Stimulated activated naive B cell treated with anti-CD40 and anti-IgM and Interleukin-4, amounts not matched to agents 10 μg/mL and 1 μg/mL and 100 μg/mL, for 72 hours (primary cell): ENCODE measurements around the gene NAV2.

Source experiments
- ATAC-seq, 2 donors: fragments of 150-1000 bp; cut with Tn5 transposase; replicated peaks; 2 replicates each; pipeline ENCODE4 v1.10.0; 2021; ENCODE audit warnings: moderate library complexity in 1 of 2
- DNase-seq: peaks from one replicate; pipeline ENCODE4 v3.0.0; 2021
- H3K27ac Mint-ChIP-seq: one replicate; pipeline ENCODE4 v1.8.0; 2022; ENCODE audit warnings: mild to moderate bottlenecking, mixed read lengths
- H3K27me3 Mint-ChIP-seq, 2 donors: one replicate each; pipeline ENCODE4 v1.8.0; 2022; ENCODE audit warnings: mixed read lengths in 2 of 2
- H3K36me3 Mint-ChIP-seq, 2 donors: one replicate each; pipeline ENCODE4 v1.8.0; 2022; ENCODE audit warnings: mixed read lengths in 2 of 2, mild to moderate bottlenecking in 1 of 2
- H3K4me1 Mint-ChIP-seq, 2 donors: one replicate each; pipeline ENCODE4 v1.8.0; 2022; ENCODE audit warnings: mixed read lengths in 2 of 2, mild to moderate bottlenecking in 1 of 2
- H3K4me3 Mint-ChIP-seq, 2 donors: one replicate each; pipeline ENCODE4 v1.8.0; 2022; ENCODE audit warnings: mild to moderate bottlenecking in 2 of 2, mixed read lengths in 2 of 2, moderate library complexity in 1 of 2
- H3K9me3 Mint-ChIP-seq, 2 donors: one replicate each; pipeline ENCODE4 v1.8.0; 2022; ENCODE audit warnings: mixed read lengths in 2 of 2, mild to moderate bottlenecking in 1 of 2

The NAV2 gene

GRCh38 chr11:19979519-19979845 lies 266.8 kb downstream of the NAV2 start:
- Mint-ChIP-seq H3K4me1 (peaks cover 17 to 49% of the 10 kb centered on the region in 2 donors), H3K27ac (peak overlapping the region; percentile 82), H3K36me3 (no peaks in the 10 kb centered on the region), H3K4me3 (peak overlapping the region; percentile 51), H3K27me3 (peaks cover 14 to 38% of the 10 kb centered on the region in 2 donors), H3K9me3 (no peaks in the 10 kb centered on the region)
- peak; percentile 84 to 86 for ATAC-seq
- DNase-seq, result peak; percentile 32

DNA sequence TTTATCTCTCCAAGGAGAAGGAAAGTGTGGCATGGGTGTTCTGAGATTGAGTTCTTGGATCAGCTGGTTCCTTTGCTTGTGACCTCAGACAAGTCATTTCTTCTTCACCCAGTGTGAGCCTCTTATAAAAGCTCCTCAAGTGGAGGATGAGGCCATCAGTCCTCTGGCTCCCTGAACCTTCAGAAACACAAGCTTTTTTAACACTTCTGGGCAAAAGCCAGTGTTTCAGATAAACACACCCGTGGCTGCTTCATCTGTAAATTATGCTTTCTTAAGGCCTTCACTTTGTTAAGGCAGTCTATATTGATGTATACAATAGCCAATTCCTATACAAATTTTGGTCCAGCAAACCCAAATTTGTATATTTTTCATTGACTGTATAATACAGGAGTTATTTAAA lies 267.8 kb downstream of the NAV2 start:
- no peak for DNase-seq
- H3K36me3 Mint-ChIP-seq, result no peaks in the 10 kb centered on the region
- H3K27me3 Mint-ChIP-seq, result peaks cover 14 to 44% of the 10 kb centered on the region in 2 donors
- H3K27ac Mint-ChIP-seq, result no peak overlapping the region
- peaks cover 23 to 55% of the 10 kb centered on the region in 2 donors for H3K4me1 Mint-ChIP-seq
- ATAC-seq, result no peak
- no peak overlapping the region for H3K4me3 Mint-ChIP-seq
- H3K9me3 Mint-ChIP-seq, result no peaks in the 10 kb centered on the region

DNA sequence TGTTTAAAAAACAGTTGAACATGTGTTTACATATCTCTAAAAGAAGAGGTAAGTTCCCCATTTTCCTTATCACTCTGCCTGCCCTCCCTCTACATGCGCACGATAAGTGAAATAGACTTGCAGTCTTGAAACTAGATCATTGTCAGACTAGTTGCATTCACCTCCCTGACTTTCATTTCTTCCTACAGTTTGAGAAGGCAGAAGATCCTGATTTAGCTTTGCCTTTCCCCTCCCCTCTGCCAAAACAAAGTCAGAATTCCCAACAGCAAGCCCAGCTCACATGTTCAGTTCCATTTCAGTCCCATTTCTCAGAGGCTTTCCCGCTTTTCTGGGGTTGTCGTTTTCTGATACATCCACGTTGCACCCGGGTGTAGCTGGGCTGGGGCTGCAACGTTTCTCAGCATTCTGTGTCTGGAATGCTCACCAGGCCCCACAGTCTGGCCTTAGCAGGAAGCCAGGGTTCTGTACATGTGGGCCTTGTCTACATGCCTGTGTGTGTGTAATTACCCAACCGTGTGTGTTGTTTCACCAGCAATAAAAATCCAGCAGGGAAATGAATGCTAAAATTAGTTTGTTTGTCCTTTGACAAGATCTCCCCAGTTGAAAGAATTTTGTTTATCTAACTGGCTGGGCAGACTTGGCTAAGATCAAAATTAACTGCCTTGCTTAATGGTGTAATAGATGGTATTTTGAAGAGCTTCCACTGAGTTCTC lies 268.5 kb downstream of the NAV2 start:
- H3K36me3 Mint-ChIP-seq, result no peaks in the 10 kb centered on the region
- H3K9me3 Mint-ChIP-seq, result no peaks in the 10 kb centered on the region
- H3K27ac Mint-ChIP-seq, result no peak overlapping the region
- no peak overlapping the region for H3K4me3 Mint-ChIP-seq
- DNase-seq (no peak), ATAC-seq (no peak)
- peaks cover 23 to 55% of the 10 kb centered on the region in 2 donors for H3K4me1 Mint-ChIP-seq
- peaks cover 14 to 44% of the 10 kb centered on the region in 2 donors for H3K27me3 Mint-ChIP-seq

GRCh38 chr11:19982774-19983495 lies 270.3 kb downstream of the NAV2 start:
- H3K27me3 Mint-ChIP-seq, result peaks cover 7 to 42% of the 10 kb centered on the region in 2 donors
- H3K9me3 Mint-ChIP-seq, result no peaks in the 10 kb centered on the region
- H3K4me1 Mint-ChIP-seq, result peaks cover 23 to 46% of the 10 kb centered on the region in 2 donors
- H3K27ac Mint-ChIP-seq, result no peak overlapping the region
- DNase-seq (no peak), ATAC-seq (no peak)
- H3K4me3 Mint-ChIP-seq, result no peak overlapping the region
- no peaks in the 10 kb centered on the region for H3K36me3 Mint-ChIP-seq

DNA sequence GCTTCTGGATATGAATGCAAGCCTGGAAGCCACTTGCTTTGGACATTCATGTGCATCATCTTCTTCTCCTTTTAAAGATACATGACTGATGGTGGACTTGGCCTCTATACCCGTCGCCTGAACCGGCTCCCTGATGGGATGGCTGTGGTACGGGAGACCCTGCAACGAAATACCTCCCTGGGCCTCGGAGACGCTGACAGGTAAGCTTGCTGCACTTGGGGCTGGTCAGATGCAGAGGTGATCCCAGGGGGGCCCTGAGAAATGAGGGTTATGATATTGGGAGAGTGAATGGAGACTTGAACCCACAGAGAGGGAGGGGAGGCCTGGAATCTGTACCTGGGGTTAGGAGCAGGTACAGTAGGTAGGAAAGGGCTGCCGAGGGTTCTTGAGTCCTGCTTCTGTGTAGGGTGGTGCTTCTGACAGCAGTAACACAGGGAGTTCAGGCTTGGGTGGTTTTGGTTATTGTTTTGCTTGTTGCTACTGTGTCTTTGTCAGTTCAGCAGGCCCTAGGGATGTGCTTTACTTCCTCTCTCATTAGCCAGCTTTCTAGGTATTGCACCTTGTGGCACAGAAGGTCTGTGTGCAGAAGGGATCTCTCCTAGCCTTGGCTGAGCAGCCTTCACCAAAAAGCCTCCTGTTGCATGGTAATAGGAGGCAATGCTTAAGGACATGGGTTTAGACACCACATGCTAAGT lies 271.6 kb downstream of the NAV2 start:
- ATAC-seq (peak; percentile 77 to 81), DNase-seq (peak; percentile 39)
- Mint-ChIP-seq H3K36me3 (no peaks in the 10 kb centered on the region), H3K4me3 (peak overlapping the region in 1 of 2 donors; percentile 41), H3K9me3 (no peaks in the 10 kb centered on the region), H3K27ac (peak overlapping the region; percentile 38), H3K4me1 (peaks cover 19 to 35% of the 10 kb centered on the region in 2 donors), H3K27me3 (peaks cover 9 to 45% of the 10 kb centered on the region in 2 donors)

GRCh38 chr11:19985111-19985510 lies 272.5 kb downstream of the NAV2 start:
- H3K9me3 Mint-ChIP-seq, result no peaks in the 10 kb centered on the region
- peaks cover 16 to 26% of the 10 kb centered on the region in 2 donors for H3K4me1 Mint-ChIP-seq
- H3K4me3 Mint-ChIP-seq, result no peak overlapping the region
- ATAC-seq (no peak), DNase-seq (no peak)
- peak overlapping the region; percentile 14 for H3K27ac Mint-ChIP-seq
- H3K27me3 Mint-ChIP-seq, result peaks cover 9 to 45% of the 10 kb centered on the region in 2 donors
- H3K36me3 Mint-ChIP-seq, result no peaks in the 10 kb centered on the region

GRCh38 chr11:19987331-19987801 lies 274.7 kb downstream of the NAV2 start:
- ATAC-seq (no peak), DNase-seq (no peak)
- Mint-ChIP-seq H3K9me3 (no peaks in the 10 kb centered on the region), H3K27me3 (peaks cover 9 to 36% of the 10 kb centered on the region in 2 donors), H3K4me3 (no peak overlapping the region), H3K4me1 (peaks cover 13 to 18% of the 10 kb centered on the region in 2 donors), H3K36me3 (no peaks in the 10 kb centered on the region), H3K27ac (peak overlapping the region; percentile 44)

DNA sequence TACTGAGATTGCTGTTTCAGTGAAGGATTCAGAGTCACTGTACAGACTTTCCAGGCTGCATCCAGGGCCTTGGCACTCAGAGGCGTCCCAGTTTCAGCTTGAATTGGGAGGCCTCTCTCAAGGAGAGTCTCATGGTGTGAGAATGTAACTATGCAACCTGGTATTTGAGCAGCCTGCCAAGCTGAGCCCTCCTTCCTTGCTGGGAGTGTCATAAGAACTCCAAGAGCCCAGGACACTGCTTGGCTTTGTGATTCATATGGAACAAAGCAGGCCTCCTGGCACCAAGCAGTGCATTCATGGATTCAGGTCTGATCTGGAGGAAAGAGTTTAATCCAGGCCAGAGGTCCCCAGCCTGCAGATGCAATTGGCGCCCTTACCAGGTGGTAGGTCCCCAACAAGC lies 276.0 kb downstream of the NAV2 start:
- peaks cover 9 to 31% of the 10 kb centered on the region in 2 donors for H3K27me3 Mint-ChIP-seq
- no peak overlapping the region for H3K27ac Mint-ChIP-seq
- no peak for ATAC-seq
- no peaks in the 10 kb centered on the region for H3K36me3 Mint-ChIP-seq
- peaks cover 13 to 14% of the 10 kb centered on the region in 2 donors for H3K4me1 Mint-ChIP-seq
- H3K9me3 Mint-ChIP-seq, result no peaks in the 10 kb centered on the region
- DNase-seq, result no peak
- no peak overlapping the region for H3K4me3 Mint-ChIP-seq

DNA sequence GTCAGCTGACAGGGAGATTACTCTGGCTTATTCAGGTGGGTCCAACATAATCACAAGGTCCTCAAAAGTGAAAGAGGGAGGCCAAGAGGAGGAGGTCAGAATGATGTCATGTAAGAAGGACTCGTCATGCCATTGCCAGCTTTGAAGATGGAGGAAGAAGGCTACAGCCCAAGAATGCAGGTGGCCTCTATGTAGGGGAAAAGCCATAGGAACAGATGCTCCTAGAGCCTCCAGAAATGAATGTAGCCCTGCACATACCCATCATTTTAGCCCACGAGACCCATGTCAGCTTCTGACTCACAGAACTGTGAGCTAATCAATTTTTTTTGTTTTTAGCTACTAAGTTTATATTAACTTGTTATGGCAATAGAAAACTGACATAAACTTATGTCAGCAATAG lies 276.6 kb downstream of the NAV2 start:
- no peak for DNase-seq
- Mint-ChIP-seq H3K4me3 (no peak overlapping the region), H3K9me3 (no peaks in the 10 kb centered on the region), H3K27ac (no peak overlapping the region), H3K36me3 (no peaks in the 10 kb centered on the region), H3K4me1 (peaks cover 8 to 9% of the 10 kb centered on the region in 2 donors), H3K27me3 (peaks cover 9 to 26% of the 10 kb centered on the region in 2 donors)
- ATAC-seq, result no peak

DNA sequence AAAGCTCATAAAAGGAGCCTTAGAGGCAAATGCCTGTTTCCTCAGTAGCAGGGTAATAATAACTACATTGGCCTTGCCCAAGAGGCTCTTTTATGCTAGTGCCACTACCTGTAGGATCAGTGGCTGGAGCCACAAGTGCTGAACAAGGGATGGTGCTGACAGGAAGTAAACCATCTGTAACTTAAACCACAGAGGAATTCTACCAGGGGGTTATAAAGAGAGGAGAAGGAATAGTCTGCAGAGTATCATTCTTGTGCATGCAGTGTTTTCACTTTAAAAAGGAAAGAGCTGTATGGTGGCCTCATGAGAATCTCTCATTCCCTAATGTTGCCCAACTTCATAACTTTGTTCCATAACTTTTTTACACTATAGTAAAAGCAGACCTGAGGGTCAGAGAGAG lies 279.5 kb downstream of the NAV2 start:
- Mint-ChIP-seq H3K27me3 (peaks cover 9 to 18% of the 10 kb centered on the region in 2 donors), H3K36me3 (no peaks in the 10 kb centered on the region), H3K9me3 (no peaks in the 10 kb centered on the region), H3K27ac (no peak overlapping the region), H3K4me1 (no peaks in the 10 kb centered on the region), H3K4me3 (no peak overlapping the region)
- no peak for DNase-seq
- no peak for ATAC-seq

DNA sequence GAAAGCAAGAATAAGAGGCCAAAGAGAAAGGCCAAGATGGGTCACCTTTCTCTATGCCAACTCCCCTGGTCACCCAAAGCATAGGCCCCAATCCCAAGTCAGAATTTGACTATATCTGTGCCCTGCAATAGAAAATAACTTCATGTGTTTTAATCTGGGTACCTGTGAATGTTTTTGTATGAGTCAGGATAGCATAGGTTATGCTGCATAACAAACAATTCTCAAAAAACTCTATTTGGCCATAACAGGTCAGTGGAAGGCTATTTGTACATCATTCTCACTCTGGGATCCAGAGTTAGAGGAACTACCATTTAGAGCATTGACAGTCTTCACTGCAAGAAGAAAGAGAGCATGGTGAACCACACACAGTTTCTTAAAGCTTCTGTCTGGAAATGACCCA lies 280.4 kb downstream of the NAV2 start:
- no peaks in the 10 kb centered on the region for H3K4me1 Mint-ChIP-seq
- H3K27me3 Mint-ChIP-seq, result peaks cover 1 to 11% of the 10 kb centered on the region in 2 donors
- ATAC-seq (no peak), DNase-seq (no peak)
- no peaks in the 10 kb centered on the region for H3K9me3 Mint-ChIP-seq
- no peak overlapping the region for H3K27ac Mint-ChIP-seq
- H3K36me3 Mint-ChIP-seq, result no peaks in the 10 kb centered on the region
- H3K4me3 Mint-ChIP-seq, result no peak overlapping the region

DNA sequence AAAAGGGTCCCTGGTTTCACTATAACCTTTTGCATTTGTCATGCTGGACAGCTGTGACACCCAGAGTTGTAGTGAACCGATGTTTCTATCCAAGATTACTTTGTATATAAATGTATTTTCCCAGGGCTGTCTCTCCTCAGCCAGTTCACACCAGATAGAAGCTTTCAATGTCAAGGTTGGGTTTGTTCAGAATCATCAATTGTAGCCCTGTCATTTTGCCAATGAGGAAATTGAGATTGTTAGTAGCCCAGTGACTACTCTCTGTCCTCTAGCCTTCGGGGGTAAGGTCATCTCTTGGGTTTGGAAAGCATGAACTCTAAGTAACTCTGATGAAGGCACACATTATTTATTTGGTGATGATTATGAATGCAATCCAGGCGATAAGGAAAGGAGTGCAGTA lies 282.0 kb downstream of the NAV2 start:
- H3K36me3 Mint-ChIP-seq, result no peaks in the 10 kb centered on the region
- no peaks in the 10 kb centered on the region for H3K4me1 Mint-ChIP-seq
- no peak overlapping the region for H3K27ac Mint-ChIP-seq
- H3K9me3 Mint-ChIP-seq, result no peaks in the 10 kb centered on the region
- peaks cover 0 to 17% of the 10 kb centered on the region in 2 donors for H3K27me3 Mint-ChIP-seq
- ATAC-seq (no peak), DNase-seq (no peak)
- H3K4me3 Mint-ChIP-seq, result no peak overlapping the region

DNA sequence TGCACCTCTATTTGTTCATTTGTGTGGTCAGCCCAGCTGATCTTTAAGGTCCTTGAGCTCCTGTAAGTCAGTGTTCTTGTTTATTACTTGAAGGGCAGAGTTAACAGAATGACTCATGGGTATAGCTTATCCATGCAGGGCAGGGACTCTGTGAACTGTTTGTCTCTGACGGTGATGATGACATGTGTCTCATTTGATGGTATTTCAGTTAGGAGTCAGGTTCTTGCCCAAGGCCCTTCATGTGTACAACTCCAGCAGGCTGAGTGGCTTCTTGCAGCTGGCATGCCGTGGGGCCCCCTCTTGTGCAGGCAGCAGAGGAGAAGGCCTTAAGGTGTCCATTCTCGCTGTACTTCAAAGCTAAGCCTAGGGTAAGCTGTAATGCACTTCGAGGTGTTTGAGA lies 282.5 kb downstream of the NAV2 start:
- Mint-ChIP-seq H3K4me1 (no peaks in the 10 kb centered on the region), H3K27me3 (peaks cover 0 to 17% of the 10 kb centered on the region in 2 donors), H3K36me3 (no peaks in the 10 kb centered on the region), H3K27ac (no peak overlapping the region), H3K9me3 (no peaks in the 10 kb centered on the region), H3K4me3 (no peak overlapping the region)
- no peak for DNase-seq
- ATAC-seq, result peak; percentile 43 to 55

DNA sequence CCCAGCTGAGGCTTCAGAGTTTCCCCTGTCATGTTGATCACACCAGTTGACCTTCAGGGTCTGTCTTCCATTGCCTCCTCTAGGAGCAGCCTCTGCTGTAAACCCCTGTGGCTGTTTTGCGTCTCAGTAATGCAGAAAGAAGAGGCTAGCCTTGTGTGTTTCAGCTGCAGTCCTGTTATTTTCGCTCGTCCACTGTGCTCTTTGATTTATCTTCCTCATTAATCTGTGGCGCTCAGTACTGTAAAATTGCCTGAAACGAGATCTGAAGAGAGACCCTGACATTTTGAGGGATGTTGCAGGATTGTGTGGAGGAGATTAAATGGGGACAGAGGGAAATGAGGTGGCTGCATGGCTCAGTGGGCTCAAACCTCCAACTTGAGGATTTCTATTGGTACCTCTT lies 283.9 kb downstream of the NAV2 start:
- Mint-ChIP-seq H3K4me3 (no peak overlapping the region), H3K36me3 (no peaks in the 10 kb centered on the region), H3K27me3 (peaks cover 0 to 17% of the 10 kb centered on the region in 2 donors), H3K27ac (no peak overlapping the region), H3K4me1 (no peaks in the 10 kb centered on the region), H3K9me3 (no peaks in the 10 kb centered on the region)
- ATAC-seq, result no peak
- no peak for DNase-seq
